Activated CD4-positive, alpha-beta T cell treated with anti-CD3 and anti-CD28 coated beads for 36 hours (primary cell): ENCODE measurements around the gene LYVE1. TPM values are rescaled to one million over a fixed set of nuclear protein-coding genes. Genes with fewer than 3 reads are reported as not detected.

ENCODE experiments used
- ATAC-seq: fragments of 200-7000 bp; cut with Tn5 transposase; one replicate; pipeline ENCODE4 v1.10.0; 2021; ENCODE audit warnings: mild to moderate bottlenecking, moderate library complexity
- CTCF ChIA-PET: fragments of 350-600 bp; sonication (Branson Sonifier 250); formaldehyde crosslinking; loops from one replicate; lab custom pipeline; 2021; ENCODE audit warnings: antibody characterized with exemption; lab: Charles Lee
- POLR2A ChIA-PET: fragments of 350-600 bp; sonication (Branson Sonifier 250); formaldehyde crosslinking; loops from one replicate; lab custom pipeline; 2021; ENCODE audit warnings: antibody characterized with exemption, inconsistent platforms; lab: Charles Lee
- DNase-seq: peaks from one replicate; pipeline ENCODE4 v3.0.0-alpha.2; 2020
- H3K27ac Mint-ChIP-seq: one replicate; pipeline ENCODE4 v1.8.0; 2021; ENCODE audit warnings: mixed read lengths
- H3K27me3 Mint-ChIP-seq: one replicate; pipeline ENCODE4 v1.8.0; 2021; ENCODE audit warnings: mixed read lengths
- H3K36me3 Mint-ChIP-seq: one replicate; pipeline ENCODE4 v1.8.0; 2021; ENCODE audit warnings: low read depth, mixed read lengths
- H3K4me1 Mint-ChIP-seq: one replicate; pipeline ENCODE4 v1.8.0; 2021; ENCODE audit warnings: mixed read lengths
- H3K4me3 Mint-ChIP-seq: one replicate; pipeline ENCODE4 v1.8.0; 2021; ENCODE audit warnings: mild to moderate bottlenecking, moderate library complexity, mixed read lengths
- H3K9me3 Mint-ChIP-seq: one replicate; pipeline ENCODE4 v1.8.0; 2021; ENCODE audit warnings: low read depth, mixed read lengths
- intact Hi-C, 2 experiments: fragments of 100-400 bp; cut with DNase I in 1 of 2; cut with micrococcal nuclease in 1 of 2; formaldehyde crosslinking; loops; one replicate each; pipeline versions ENCODE4 v1.14.2 to v1.15.1; 2022 to 2024; cut with DNase I, micrococcal nuclease
- total RNA-seq, 2 experiments: library from RNA; stranded (reverse); gene quantifications; one replicate each; pipeline ENCODE4 v1.2.3, GENCODE V29; 2021

LYVE1 gene
- total RNA-seq, 2 experiments from 2014 or later, result not detected

- ATAC-seq (no peak), DNase-seq (no peak)
- Mint-ChIP-seq H3K27ac (no peak overlapping the region), H3K27me3 (no peaks in the 10 kb centered on the region), H3K4me3 (no peak overlapping the region), H3K4me1 (peaks cover 16% of the 10 kb centered on the region), H3K36me3 (peaks cover 37% of the 10 kb centered on the region), H3K9me3 (no peaks in the 10 kb centered on the region)
- CTCF ChIA-PET, result no interaction called here
- POLR2A ChIA-PET, result no interaction called here
- intact Hi-C loops, result no loop called here
Measured at GRCh38 chr11:10522276-10522675, 46.2 kb downstream of the LYVE1 start.

- CTCF ChIA-PET, result interaction anchor here (0.9 to 2.0 kb wide), 4 partner anchors 14 to 107 kb away, joined by 3 to 9 read pairs (median 4); partner anchors contain the start of gene RNF141
- intact Hi-C loops, result no loop called here
Measured at GRCh38 chr11:10520562-10520961, 47.9 kb downstream of the LYVE1 start.

GRCh38 chr11:10519630-10520029 is 48.8 kb downstream of the LYVE1 start:
- intact Hi-C loops, result no loop called here
- POLR2A ChIA-PET, result no interaction called here
- ATAC-seq (no peak), DNase-seq (no peak)
- Mint-ChIP-seq H3K27ac (no peak overlapping the region), H3K36me3 (peaks cover 24% of the 10 kb centered on the region), H3K4me3 (no peak overlapping the region), H3K9me3 (no peaks in the 10 kb centered on the region), H3K4me1 (peaks cover 2% of the 10 kb centered on the region), H3K27me3 (no peaks in the 10 kb centered on the region)
- CTCF ChIA-PET, result interaction anchor here (0.8 to 1.9 kb wide), 2 partner anchors 11 to 21 kb away, joined by 3 to 5 read pairs; partner anchors contain the start of gene RNF141

More at GRCh38 chr11:10520562-10520961, 47.9 kb downstream of the LYVE1 start:
- no peak overlapping the region for H3K27ac Mint-ChIP-seq
- H3K36me3 Mint-ChIP-seq, result peaks cover 28% of the 10 kb centered on the region
- H3K27me3 Mint-ChIP-seq, result no peaks in the 10 kb centered on the region
- DNase-seq (no peak), ATAC-seq (no peak)
- POLR2A ChIA-PET, result no interaction called here
- H3K4me1 Mint-ChIP-seq, result peaks cover 2% of the 10 kb centered on the region
- no peaks in the 10 kb centered on the region for H3K9me3 Mint-ChIP-seq
- no peak overlapping the region for H3K4me3 Mint-ChIP-seq

GRCh38 chr11:10518891-10519290 is 49.6 kb downstream of the LYVE1 start:
- Mint-ChIP-seq H3K9me3 (no peaks in the 10 kb centered on the region), H3K4me3 (no peak overlapping the region), H3K36me3 (peaks cover 21% of the 10 kb centered on the region), H3K27ac (no peak overlapping the region), H3K27me3 (no peaks in the 10 kb centered on the region), H3K4me1 (peaks cover 2% of the 10 kb centered on the region)
- intact Hi-C loops, result no loop called here
- POLR2A ChIA-PET, result no interaction called here
- CTCF ChIA-PET, result interaction anchor here (0.8 to 1.9 kb wide), 3 partner anchors 12 to 113 kb away, joined by 3 to 5 read pairs (median 4); partner anchors contain the start of gene RNF141
- DNase-seq, result no peak
- ATAC-seq, result no peak

GRCh38 chr11:10518123-10518522 is 50.3 kb downstream of the LYVE1 start:
- Mint-ChIP-seq H3K36me3 (peaks cover 18% of the 10 kb centered on the region), H3K4me1 (no peaks in the 10 kb centered on the region), H3K27ac (no peak overlapping the region), H3K27me3 (no peaks in the 10 kb centered on the region), H3K4me3 (no peak overlapping the region), H3K9me3 (no peaks in the 10 kb centered on the region)
- ATAC-seq (no peak), DNase-seq (no peak)
- CTCF ChIA-PET, result interaction anchor here (0.7 to 1.9 kb wide), 3 partner anchors 12 to 131 kb away, joined by 3 to 5 read pairs (median 4); no protein-coding TSS in a partner anchor
- intact Hi-C loops, result no loop called here
- POLR2A ChIA-PET, result no interaction called here

- no peak for DNase-seq
- H3K4me3 Mint-ChIP-seq, result no peak overlapping the region
- ChIA-PET POLR2A (no interaction called here), CTCF (interaction anchor here (1.4 kb wide), 1 partner anchor 139 kb away, joined by 3 read pairs; no protein-coding TSS in a partner anchor)
- no peaks in the 10 kb centered on the region for H3K9me3 Mint-ChIP-seq
- intact Hi-C loops, result no loop called here
- H3K36me3 Mint-ChIP-seq, result peaks cover 9% of the 10 kb centered on the region
- H3K27me3 Mint-ChIP-seq, result no peaks in the 10 kb centered on the region
- no peak for ATAC-seq
- no peaks in the 10 kb centered on the region for H3K4me1 Mint-ChIP-seq
- no peak overlapping the region for H3K27ac Mint-ChIP-seq
Measured at GRCh38 chr11:10515418-10515817, 53.0 kb downstream of the LYVE1 start.

GRCh38 chr11:10514709-10515108 is 53.8 kb downstream of the LYVE1 start:
- Mint-ChIP-seq H3K9me3 (no peaks in the 10 kb centered on the region), H3K4me3 (no peak overlapping the region), H3K27me3 (no peaks in the 10 kb centered on the region), H3K4me1 (no peaks in the 10 kb centered on the region), H3K27ac (no peak overlapping the region), H3K36me3 (peaks cover 9% of the 10 kb centered on the region)
- ChIA-PET POLR2A (no interaction called here), CTCF (interaction anchor here (0.7 to 1.0 kb wide), 2 partner anchors 47 to 140 kb away, joined by 3 read pairs; no protein-coding TSS in a partner anchor)
- intact Hi-C loops, result no loop called here
- ATAC-seq (no peak), DNase-seq (no peak)

- H3K9me3 Mint-ChIP-seq, result no peaks in the 10 kb centered on the region
- CTCF ChIA-PET, result interaction anchor here (0.7 to 1.0 kb wide), 2 partner anchors 48 to 140 kb away, joined by 3 read pairs; no protein-coding TSS in a partner anchor
- ATAC-seq, result no peak
- no peaks in the 10 kb centered on the region for H3K27me3 Mint-ChIP-seq
- POLR2A ChIA-PET, result no interaction called here
- H3K4me3 Mint-ChIP-seq, result no peak overlapping the region
- DNase-seq, result no peak
- H3K36me3 Mint-ChIP-seq, result peaks cover 9% of the 10 kb centered on the region
- intact Hi-C loops, result no loop called here
- no peaks in the 10 kb centered on the region for H3K4me1 Mint-ChIP-seq
- H3K27ac Mint-ChIP-seq, result no peak overlapping the region
Measured at GRCh38 chr11:10514202-10514601, 54.3 kb downstream of the LYVE1 start.

GRCh38 chr11:10511181-10511621 is 57.3 kb downstream of the LYVE1 start:
- ATAC-seq, result no peak
- ChIA-PET CTCF (no interaction called here), POLR2A (no interaction called here)
- Mint-ChIP-seq H3K4me3 (no peak overlapping the region), H3K4me1 (no peaks in the 10 kb centered on the region), H3K27me3 (no peaks in the 10 kb centered on the region), H3K27ac (no peak overlapping the region), H3K9me3 (no peaks in the 10 kb centered on the region), H3K36me3 (peaks cover 10% of the 10 kb centered on the region)
- no peak for DNase-seq
- intact Hi-C loops, result no loop called here

Other genes with a start within 250 kb of the LYVE1 start
- 10 to 100 TPM; 26.3 to 27.1 TPM for gene AMPD3, start 113.4 kb downstream of the LYVE1 start, total RNA-seq
- 10 to 100 TPM; 12.5 to 17.8 TPM for gene RNF141, start 27.5 kb downstream of the LYVE1 start, total RNA-seq
- not detected for gene IRAG1, start 125.1 kb upstream of the LYVE1 start, total RNA-seq
- 10 to 100 TPM; 39.7 to 43.9 TPM for gene CTR9, start 182.6 kb upstream of the LYVE1 start, total RNA-seq
- 1,000 to 10,000 TPM in 1 of 2 experiments, 100 to 1,000 TPM in 1; 953 to 1,693 TPM for gene EIF4G2, start 240.3 kb upstream of the LYVE1 start, total RNA-seq